A549 (cell line): ENCODE results near the gene NAV2. TPM values are rescaled to one million over a fixed set of nuclear protein-coding genes. Genes with fewer than 3 reads are reported as not detected.

Source experiments
- ATAC-seq, 2 experiments: fragments of 200-7000 bp in 1 of 2; fragments of >200 bp in 1 of 2; cut with Nextera tagmentation in 1 of 2; cut with Tn5 transposase in 1 of 2; 3 replicates each; pipeline versions ENCODE4 v1.8.0 to v1.9.1; 2018 to 2020; ENCODE audit warnings: mild to moderate bottlenecking in 1 of 2, moderate library complexity in 1 of 2
- CTCF ChIA-PET: fragments of 300-600 bp; sonication (Branson Sonifier 250); formaldehyde crosslinking; extraction: SDS; loops from one replicate; lab custom pipeline; 2021; ENCODE audit warnings: antibody characterized with exemption, inconsistent platforms; lab: Yijun Ruan, JAX
- POLR2A ChIA-PET: fragments of 350-600 bp; formaldehyde crosslinking; extraction: SDS; loops from one replicate; lab custom pipeline; 2021; ENCODE audit warnings: antibody characterized with exemption, inconsistent platforms; lab: Yijun Ruan, JAX
- DNase-seq, 2 experiments: peaks; one replicate each; pipeline versions ENCODE4 v3.0.0 to v3.0.0-alpha.2; 2011 to 2016; ENCODE audit warnings: low read depth in 1 of 2, low spot score in 1 of 2
- FAIRE-seq: peaks from 2 replicates; lab custom pipeline; 2011; peaks lifted over from hg19 to GRCh38; lab: Jason Lieb, UNC
- H3K27ac ChIP-seq, 2 experiments: fragments of >200 bp; sonication (Bioruptor Twin); formaldehyde crosslinking; 3 replicates each; pipeline ENCODE4 v1.5.1; 2016 to 2017
- H3K4me1 ChIP-seq: fragments of >200 bp; sonication (Bioruptor Twin); formaldehyde crosslinking; 3 replicates; pipeline ENCODE4 v1.6.1; 2016
- H3K4me2 ChIP-seq: fragments of >200 bp; sonication (Bioruptor Twin); formaldehyde crosslinking; 3 replicates; pipeline ENCODE4 v1.6.1; 2016
- H3K4me3 ChIP-seq: fragments of >200 bp; sonication (Bioruptor Twin); formaldehyde crosslinking; 3 replicates; pipeline ENCODE4 v1.5.1; 2016
- H3K9me3 ChIP-seq: fragments of >200 bp; sonication (Bioruptor Twin); formaldehyde crosslinking; 3 replicates; pipeline ENCODE4 v1.6.1; 2016
- CBX2 ChIP-seq: fragments of 200-600 bp; sonication (generic); IDR thresholded peaks from 2 replicates; pipeline ENCODE4 v1.6.1; 2016; ENCODE audit warnings: low read depth, mild to moderate bottlenecking, borderline replicate concordance
- CTCF ChIP-seq: fragments of >200 bp; sonication (Bioruptor Twin); formaldehyde crosslinking; IDR thresholded peaks from 3 replicates; pipeline ENCODE4 v1.5.1; 2016
- E2F6 ChIP-seq: IDR thresholded peaks from 2 replicates; pipeline ENCODE4 v1.6.1; 2012; ENCODE audit warnings: low read depth, borderline replicate concordance
- ELK1 ChIP-seq: fragments of 150-350 bp; IDR thresholded peaks from 2 replicates; pipeline ENCODE4 v1.6.1; 2014; ENCODE audit warnings: low read depth, mild to moderate bottlenecking, low read length
- EP300 ChIP-seq, 2 experiments: fragments of >200 bp; sonication (Bioruptor Twin); formaldehyde crosslinking; IDR thresholded peaks; 2 replicates in 1 of 2; 3 replicates in 1 of 2; pipeline ENCODE4 v1.6.1; 2016 to 2017
- ESRRA ChIP-seq: fragments of 150-350 bp; IDR thresholded peaks from 2 replicates; pipeline ENCODE4 v1.6.1; 2014; ENCODE audit warnings: mild to moderate bottlenecking, low read length, borderline replicate concordance
- GATA3 ChIP-seq: IDR thresholded peaks from 2 replicates; pipeline ENCODE4 v1.6.1; 2012; ENCODE audit warnings: borderline replicate concordance
- HDAC2 ChIP-seq: fragments of 200-600 bp; sonication (generic); IDR thresholded peaks from 2 replicates; pipeline ENCODE4 v1.6.1; 2016
- HOXB13 ChIP-seq: fragments of 250-450 bp; sonication (Bioruptor Pico); IDR thresholded peaks from 2 replicates; pipeline ENCODE4 v1.5.0; 2020; ENCODE audit warnings: low read depth, mild to moderate bottlenecking, moderate library complexity
- KDM1A ChIP-seq: fragments of 200-600 bp; sonication (generic); IDR thresholded peaks from 2 replicates; pipeline ENCODE4 v1.6.1; 2016; ENCODE audit warnings: low read depth, mild to moderate bottlenecking
- MAX ChIP-seq: IDR thresholded peaks from 2 replicates; pipeline ENCODE4 v1.6.1; 2012
- PHF8 ChIP-seq: fragments of 200-600 bp; sonication (generic); IDR thresholded peaks from 2 replicates; pipeline ENCODE4 v1.6.1; 2016; ENCODE audit warnings: low read depth, mild to moderate bottlenecking, antibody characterized with exemption, moderate library complexity, borderline replicate concordance
- POLR2A ChIP-seq: IDR thresholded peaks from 2 replicates; pipeline ENCODE4 v1.6.1; 2012; ENCODE audit warnings: mild to moderate bottlenecking, low read length
- ZNF302 ChIP-seq: fragments of 250-450 bp; sonication (Bioruptor Pico); IDR thresholded peaks from 2 replicates; pipeline ENCODE4 v1.9.0; 2021; ENCODE audit warnings: inconsistent platforms, mild to moderate bottlenecking, moderate library complexity
- ZSCAN20 ChIP-seq: fragments of 250-450 bp; sonication (Bioruptor Pico); IDR thresholded peaks from 2 replicates; pipeline ENCODE4 v1.8.0; 2022; ENCODE audit warnings: mild to moderate bottlenecking, moderate library complexity
- WGBS: methylation state at CpG from one replicate; pipeline ENCODE4 v1.1.6; 2017; ENCODE audit errors: missing lambda C conversion rate; 5-methylcytosine and 5-hydroxymethylcytosine counted together
- polyA plus RNA-seq, 4 experiments: library from polyadenylated mRNA; depleted of rRNA in 3 of 4; stranded (reverse); fragments of >200 nt; fragmentation: RNase III in 1 of 4; extraction: RNeasy Plus Mini Kit Qiagen cat#74134 plus additional on column Dnase treatment in 1 of 4; gene quantifications; 2 replicates in 3 of 4; 3 replicates in 1 of 4; pipeline ENCODE4 v1.2.3, GENCODE V29; 2011 to 2017
- TF ChIP-seq, protein P1 (sequence below): fragments of 450-650 bp; IDR thresholded peaks from 2 replicates; pipeline ENCODE4 v1.6.1; 2014; ENCODE audit warnings: antibody characterized with exemption
- TF ChIP-seq, protein P2 (sequence below): fragments of 200-600 bp; sonication (generic); IDR thresholded peaks from 2 replicates; pipeline ENCODE4 v1.6.1; 2016; ENCODE audit warnings: antibody characterized with exemption, mild to moderate bottlenecking, moderate library complexity

Gene NAV2
- polyA plus RNA-seq, 2 of the 4 experiments (the other 2 are of a cell fraction): 4.9 to 19.8 TPM

GRCh38 chr11:19786644-19787043 lies 74.0 kb downstream of the NAV2 start:
- TF ChIP-seq POLR2A: no peak
- no peak for TF ChIP-seq ESRRA
- no peak for TF ChIP-seq E2F6
- TF ChIP-seq, protein P1, sequence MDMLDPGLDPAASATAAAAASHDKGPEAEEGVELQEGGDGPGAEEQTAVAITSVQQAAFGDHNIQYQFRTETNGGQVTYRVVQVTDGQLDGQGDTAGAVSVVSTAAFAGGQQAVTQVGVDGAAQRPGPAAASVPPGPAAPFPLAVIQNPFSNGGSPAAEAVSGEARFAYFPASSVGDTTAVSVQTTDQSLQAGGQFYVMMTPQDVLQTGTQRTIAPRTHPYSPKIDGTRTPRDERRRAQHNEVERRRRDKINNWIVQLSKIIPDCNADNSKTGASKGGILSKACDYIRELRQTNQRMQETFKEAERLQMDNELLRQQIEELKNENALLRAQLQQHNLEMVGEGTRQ: no peak
- no peak for TF ChIP-seq GATA3
- no peak for TF ChIP-seq EP300 (IDR thresholded peaks at IDR 0.05)
- TF ChIP-seq CTCF: no peak
- no peak for TF ChIP-seq HDAC2
- no peak for TF ChIP-seq KDM1A
- TF ChIP-seq HOXB13: no peak
- TF ChIP-seq, protein P2, sequence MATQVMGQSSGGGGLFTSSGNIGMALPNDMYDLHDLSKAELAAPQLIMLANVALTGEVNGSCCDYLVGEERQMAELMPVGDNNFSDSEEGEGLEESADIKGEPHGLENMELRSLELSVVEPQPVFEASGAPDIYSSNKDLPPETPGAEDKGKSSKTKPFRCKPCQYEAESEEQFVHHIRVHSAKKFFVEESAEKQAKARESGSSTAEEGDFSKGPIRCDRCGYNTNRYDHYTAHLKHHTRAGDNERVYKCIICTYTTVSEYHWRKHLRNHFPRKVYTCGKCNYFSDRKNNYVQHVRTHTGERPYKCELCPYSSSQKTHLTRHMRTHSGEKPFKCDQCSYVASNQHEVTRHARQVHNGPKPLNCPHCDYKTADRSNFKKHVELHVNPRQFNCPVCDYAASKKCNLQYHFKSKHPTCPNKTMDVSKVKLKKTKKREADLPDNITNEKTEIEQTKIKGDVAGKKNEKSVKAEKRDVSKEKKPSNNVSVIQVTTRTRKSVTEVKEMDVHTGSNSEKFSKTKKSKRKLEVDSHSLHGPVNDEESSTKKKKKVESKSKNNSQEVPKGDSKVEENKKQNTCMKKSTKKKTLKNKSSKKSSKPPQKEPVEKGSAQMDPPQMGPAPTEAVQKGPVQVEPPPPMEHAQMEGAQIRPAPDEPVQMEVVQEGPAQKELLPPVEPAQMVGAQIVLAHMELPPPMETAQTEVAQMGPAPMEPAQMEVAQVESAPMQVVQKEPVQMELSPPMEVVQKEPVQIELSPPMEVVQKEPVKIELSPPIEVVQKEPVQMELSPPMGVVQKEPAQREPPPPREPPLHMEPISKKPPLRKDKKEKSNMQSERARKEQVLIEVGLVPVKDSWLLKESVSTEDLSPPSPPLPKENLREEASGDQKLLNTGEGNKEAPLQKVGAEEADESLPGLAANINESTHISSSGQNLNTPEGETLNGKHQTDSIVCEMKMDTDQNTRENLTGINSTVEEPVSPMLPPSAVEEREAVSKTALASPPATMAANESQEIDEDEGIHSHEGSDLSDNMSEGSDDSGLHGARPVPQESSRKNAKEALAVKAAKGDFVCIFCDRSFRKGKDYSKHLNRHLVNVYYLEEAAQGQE: no peak
- TF ChIP-seq ELK1: no peak
- no peak for TF ChIP-seq ZNF302 (CRISPR knock-in tag)
- TF ChIP-seq PHF8: no peak
- TF ChIP-seq CBX2: no peak
- no peak for TF ChIP-seq MAX
- no peak for ATAC-seq
- Histone ChIP-seq H3K4me3 (no peak overlapping the region), H3K9me3 (no peaks in the 10 kb centered on the region), H3K27ac (no peak overlapping the region), H3K4me2 (no peak overlapping the region), H3K4me1 (no peaks in the 10 kb centered on the region)
- ChIA-PET POLR2A (no interaction called here), CTCF (interaction anchor here (0.6 to 1.1 kb wide), 3 partner anchors 17 to 91 kb away, joined by 3 to 4 read pairs (median 3); no protein-coding TSS in a partner anchor)
- WGBS: 63% methylated on average over 2 of the region's 2 CpGs
- no peak for FAIRE-seq
- DNase-seq: no peak

GRCh38 chr11:19788435-19788834 lies 75.8 kb downstream of the NAV2 start:
- H3K27ac ChIP-seq: no peak overlapping the region
- ATAC-seq (no peak), FAIRE-seq (no peak), DNase-seq (no peak)
- TF ChIP-seq ZSCAN20 (CRISPR knock-in tag): no peak
- 44% methylated on average over 4 of the region's 4 CpGs for WGBS
- H3K4me1 ChIP-seq: no peaks in the 10 kb centered on the region
- H3K9me3 ChIP-seq: no peaks in the 10 kb centered on the region
- CTCF ChIA-PET: interaction anchor here (0.6 to 1.9 kb wide), 2 partner anchors 10 to 224 kb away, joined by 3 to 4 read pairs; no protein-coding TSS in a partner anchor
- POLR2A ChIA-PET: no interaction called here
- H3K4me2 ChIP-seq: no peak overlapping the region
- H3K4me3 ChIP-seq: no peak overlapping the region
